Osteoblast (primary cell): ENCODE measurements around the gene AHSP. TPM values are rescaled to one million over a fixed set of nuclear protein-coding genes. Genes with fewer than 3 reads are reported as not detected.
"Not testable (repeated sequence)": the region's sequence is repeated elsewhere in the genome, so short reads cannot be mapped to it uniquely, and the experiment has no call there.

ENCODE experiments used
- DNase-seq: peaks from one replicate; pipeline ENCODE4 v3.0.0; 2011; ENCODE audit warnings: low spot score, mixed read lengths; ENCODE audit not compliant: insufficient read length; ENCODE audit errors: missing footprints
- H2AFZ ChIP-seq: 2 replicates; pipeline ENCODE4 v1.6.0; 2011; ENCODE audit warnings: mild to moderate bottlenecking, low read length
- H3K27ac ChIP-seq: 2 replicates; pipeline ENCODE4 v1.5.1; 2011; ENCODE audit warnings: mild to moderate bottlenecking, low read depth, low read length, moderate library complexity
- H3K27me3 ChIP-seq: 2 replicates; pipeline ENCODE4 v1.6.0; 2012; ENCODE audit warnings: mild to moderate bottlenecking, control low read depth, inconsistent platforms, low read length, moderate library complexity; ENCODE audit not compliant: insufficient read depth
- H3K36me3 ChIP-seq: 2 replicates; pipeline ENCODE4 v1.5.1; 2011; ENCODE audit warnings: mild to moderate bottlenecking, low read length, control low read depth, moderate library complexity; ENCODE audit not compliant: insufficient read depth
- H3K4me1 ChIP-seq: 2 replicates; pipeline ENCODE4 v1.5.1; 2011; ENCODE audit warnings: mild to moderate bottlenecking, low read length, control low read depth, moderate library complexity; ENCODE audit not compliant: insufficient read depth
- H3K4me2 ChIP-seq: 2 replicates; pipeline ENCODE4 v1.6.0; 2011; ENCODE audit warnings: mild to moderate bottlenecking, low read length; ENCODE audit not compliant: insufficient read depth
- H3K4me3 ChIP-seq: fragments of 200-600 bp; sonication (generic); 3 replicates; pipeline ENCODE4 v1.5.1; 2012; ENCODE audit warnings: mild to moderate bottlenecking, low read length, inconsistent platforms; ENCODE audit not compliant: insufficient read depth
- H3K79me2 ChIP-seq: 2 replicates; pipeline ENCODE4 v1.6.0; 2012; ENCODE audit warnings: mild to moderate bottlenecking, low read length, control low read depth, inconsistent platforms; ENCODE audit not compliant: insufficient read depth
- H3K9me3 ChIP-seq: 2 replicates; pipeline ENCODE4 v1.5.1; 2011; ENCODE audit warnings: low read depth, low read length, control low read depth
- H4K20me1 ChIP-seq: 2 replicates; pipeline ENCODE4 v1.6.0; 2012; ENCODE audit warnings: mild to moderate bottlenecking, low read length, control low read depth; ENCODE audit not compliant: insufficient read depth
- total RNA-seq: library from RNA; depleted of rRNA; stranded (reverse); fragments of >200 nt; gene quantifications from 2 replicates; pipeline ENCODE4 v1.2.3, GENCODE V29; 2012
- TF ChIP-seq, protein P1 (sequence below): IDR thresholded peaks from 2 replicates; pipeline ENCODE4 v1.5.1; 2011; ENCODE audit warnings: mild to moderate bottlenecking, low read depth, low read length, moderate library complexity; ENCODE audit errors: extremely low read depth

AHSP gene
- total RNA-seq, 1 donor, result not detected

DNA sequence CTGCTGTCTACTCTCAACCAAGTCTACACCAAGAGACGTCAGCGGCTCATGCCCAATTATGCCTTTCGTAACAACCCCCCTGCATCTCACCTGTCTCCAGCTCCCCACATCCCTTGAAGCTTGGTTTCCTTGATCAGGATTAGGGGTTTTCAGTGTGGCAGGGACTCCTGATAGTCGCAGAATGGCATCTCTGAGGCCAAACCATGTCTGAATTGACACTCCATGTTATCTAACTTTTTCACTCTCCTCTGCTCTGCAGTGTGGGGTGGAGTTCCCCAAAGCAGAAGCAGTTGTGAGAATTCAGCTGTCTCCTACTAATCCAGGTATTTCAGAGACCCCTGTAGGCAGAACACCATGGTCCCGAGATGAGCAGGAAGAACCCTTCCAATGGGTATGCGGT is 5.6 kb upstream of the AHSP start:
- Histone ChIP-seq H3K4me2 (no peak overlapping the region), H3K79me2 (no peaks in the 10 kb centered on the region), H3K27me3 (peaks cover 3% of the 10 kb centered on the region), H3K27ac (no peak overlapping the region), H3K4me3 (no peak overlapping the region), H3K9me3 (no peaks in the 10 kb centered on the region), H3K4me1 (no peaks in the 10 kb centered on the region), H2AFZ (no peak overlapping the region), H4K20me1 (no peaks in the 10 kb centered on the region), H3K36me3 (no peaks in the 10 kb centered on the region)
- TF ChIP-seq, protein P1, sequence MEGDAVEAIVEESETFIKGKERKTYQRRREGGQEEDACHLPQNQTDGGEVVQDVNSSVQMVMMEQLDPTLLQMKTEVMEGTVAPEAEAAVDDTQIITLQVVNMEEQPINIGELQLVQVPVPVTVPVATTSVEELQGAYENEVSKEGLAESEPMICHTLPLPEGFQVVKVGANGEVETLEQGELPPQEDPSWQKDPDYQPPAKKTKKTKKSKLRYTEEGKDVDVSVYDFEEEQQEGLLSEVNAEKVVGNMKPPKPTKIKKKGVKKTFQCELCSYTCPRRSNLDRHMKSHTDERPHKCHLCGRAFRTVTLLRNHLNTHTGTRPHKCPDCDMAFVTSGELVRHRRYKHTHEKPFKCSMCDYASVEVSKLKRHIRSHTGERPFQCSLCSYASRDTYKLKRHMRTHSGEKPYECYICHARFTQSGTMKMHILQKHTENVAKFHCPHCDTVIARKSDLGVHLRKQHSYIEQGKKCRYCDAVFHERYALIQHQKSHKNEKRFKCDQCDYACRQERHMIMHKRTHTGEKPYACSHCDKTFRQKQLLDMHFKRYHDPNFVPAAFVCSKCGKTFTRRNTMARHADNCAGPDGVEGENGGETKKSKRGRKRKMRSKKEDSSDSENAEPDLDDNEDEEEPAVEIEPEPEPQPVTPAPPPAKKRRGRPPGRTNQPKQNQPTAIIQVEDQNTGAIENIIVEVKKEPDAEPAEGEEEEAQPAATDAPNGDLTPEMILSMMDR, result no peak
- no peak for DNase-seq

- DNase-seq, H3K27ac ChIP-seq, H3K9me3 ChIP-seq, H3K4me2 ChIP-seq, H4K20me1 ChIP-seq, H3K36me3 ChIP-seq, H3K4me1 ChIP-seq, H3K4me3 ChIP-seq, H3K79me2 ChIP-seq, H2AFZ ChIP-seq: not testable (repeated sequence)
- H3K27me3 ChIP-seq, result peaks cover 16% of the 10 kb centered on the region
Observed at GRCh38 chr16:31523768-31524167, 3.9 kb upstream of the AHSP start.

DNA sequence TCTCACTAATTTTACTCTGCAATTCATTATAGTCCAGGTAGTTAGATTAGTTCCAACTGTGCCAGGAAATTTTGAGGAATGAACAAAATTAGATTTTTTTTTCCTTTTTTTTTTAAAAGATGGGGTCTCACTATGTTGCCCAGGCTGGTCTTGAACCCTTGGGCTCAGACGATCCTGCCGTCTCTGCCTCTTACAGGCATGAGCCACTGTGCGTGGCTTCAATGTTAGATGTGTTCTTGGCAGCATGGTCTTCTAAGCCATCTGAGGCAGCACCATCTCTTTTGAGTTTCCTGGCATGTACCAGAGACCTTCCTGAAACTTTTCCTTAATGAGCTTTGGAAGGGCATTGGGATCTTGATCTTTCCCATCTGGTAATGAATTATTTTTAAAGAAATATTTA is 2.6 kb upstream of the AHSP start:
- H3K27ac ChIP-seq, result no peak overlapping the region
- peaks cover 27% of the 10 kb centered on the region for H3K27me3 ChIP-seq
- H3K36me3 ChIP-seq, result no peaks in the 10 kb centered on the region
- no peak overlapping the region for H3K4me3 ChIP-seq
- H4K20me1 ChIP-seq, result no peaks in the 10 kb centered on the region
- no peaks in the 10 kb centered on the region for H3K4me1 ChIP-seq
- DNase-seq, result no peak
- no peaks in the 10 kb centered on the region for H3K79me2 ChIP-seq
- H2AFZ ChIP-seq, result no peak overlapping the region
- no peaks in the 10 kb centered on the region for H3K9me3 ChIP-seq
- TF ChIP-seq, protein P1, result no peak
- H3K4me2 ChIP-seq, result no peak overlapping the region

DNA sequence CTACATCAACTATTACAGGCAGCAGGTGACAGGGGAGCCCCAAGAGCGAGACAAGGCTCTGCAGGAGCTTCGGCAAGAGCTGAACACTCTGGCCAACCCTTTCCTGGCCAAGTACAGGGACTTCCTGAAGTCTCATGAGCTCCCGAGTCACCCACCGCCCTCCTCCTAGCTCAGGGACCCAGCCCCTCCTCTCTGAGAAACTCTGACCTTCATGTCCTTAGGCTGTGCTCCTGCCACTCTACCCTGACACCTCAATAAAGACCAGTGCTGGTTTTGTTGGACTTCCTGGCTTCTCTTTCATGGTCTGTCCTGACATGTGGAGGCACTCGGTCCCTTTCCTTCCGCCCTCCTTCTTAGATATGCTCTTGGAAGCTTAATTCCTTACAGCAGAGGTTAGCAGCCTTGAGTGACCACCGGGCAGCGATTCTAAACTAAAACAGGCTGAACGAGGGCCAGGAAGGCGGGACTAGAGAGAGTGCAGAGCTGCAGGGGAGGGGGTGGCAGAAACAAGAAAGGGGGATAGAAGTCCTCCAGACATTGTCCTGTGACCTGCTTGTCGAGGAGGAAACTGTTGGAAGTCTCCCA is 915 bp downstream of the AHSP start:
- peak overlapping the region; percentile 42 for H3K4me3 ChIP-seq
- no peak overlapping the region for H3K27ac ChIP-seq
- H4K20me1 ChIP-seq, result no peaks in the 10 kb centered on the region
- TF ChIP-seq, protein P1, result no peak
- H3K9me3 ChIP-seq, result no peaks in the 10 kb centered on the region
- H3K4me1 ChIP-seq, result no peaks in the 10 kb centered on the region
- H3K36me3 ChIP-seq, result no peaks in the 10 kb centered on the region
- H2AFZ ChIP-seq, result peak overlapping the region; percentile 35
- peak; percentile 75 for DNase-seq
- no peaks in the 10 kb centered on the region for H3K79me2 ChIP-seq
- peak overlapping the region; percentile 58 for H3K4me2 ChIP-seq
- peaks cover 33% of the 10 kb centered on the region for H3K27me3 ChIP-seq
